NCI-H2227 (cell line): ENCODE measurements around the gene SCAF4.
"Not testable (repeated sequence)": the region's sequence is repeated elsewhere in the genome, so short reads cannot be mapped to it uniquely, and the experiment has no call there.

Experiments
- DNase-seq: peaks from one replicate; lab custom pipeline; 2025; ENCODE audit not compliant: unreplicated experiment; lab: John Stamatoyannopoulos, UW

SCAF4 gene

GRCh38 chr21:31731857-31732596 is at the start of gene SCAF4:
TSS of gene SCAF4 (minus strand) at chr21:31732118. CDS start at chr21:31731692, 426 bp downstream.
- DNase-seq, result peak; percentile 95

GRCh38 chr21:31780944-31781343 is 49.0 kb upstream of the SCAF4 start:
- peak; percentile 40 for DNase-seq

GRCh38 chr21:31778546-31778945 is 46.6 kb upstream of the SCAF4 start:
- DNase-seq, result no peak

- DNase-seq, result no peak
Measured at GRCh38 chr21:31777857-31778256, 45.9 kb upstream of the SCAF4 start.

GRCh38 chr21:31774031-31774430 is 42.1 kb upstream of the SCAF4 start:
- no peak for DNase-seq

GRCh38 chr21:31772674-31773555 is 41.0 kb upstream of the SCAF4 start:
- no peak for DNase-seq

GRCh38 chr21:31771685-31772084 is 39.8 kb upstream of the SCAF4 start:
- no peak for DNase-seq

- no peak for DNase-seq
Measured at GRCh38 chr21:31768710-31769109, 36.8 kb upstream of the SCAF4 start.

- no peak for DNase-seq
Measured at GRCh38 chr21:31766899-31767298, 35.0 kb upstream of the SCAF4 start.

- not testable (repeated sequence) for DNase-seq
Measured at GRCh38 chr21:31765850-31766249, 33.9 kb upstream of the SCAF4 start.

GRCh38 chr21:31760931-31761330 is 29.0 kb upstream of the SCAF4 start:
- DNase-seq, result no peak

- DNase-seq, result no peak
Measured at GRCh38 chr21:31756787-31757186, 24.9 kb upstream of the SCAF4 start.

- DNase-seq, result no peak
Measured at GRCh38 chr21:31755027-31755426, 23.1 kb upstream of the SCAF4 start.

- no peak for DNase-seq
Measured at GRCh38 chr21:31754708-31754960, 22.7 kb upstream of the SCAF4 start.

GRCh38 chr21:31753949-31754707 is 22.2 kb upstream of the SCAF4 start:
- DNase-seq, result no peak

- DNase-seq, result no peak
Measured at GRCh38 chr21:31752967-31753366, 21.0 kb upstream of the SCAF4 start.

GRCh38 chr21:31752352-31752751 is 20.4 kb upstream of the SCAF4 start:
- DNase-seq, result no peak

- no peak for DNase-seq
Measured at GRCh38 chr21:31750843-31751242, 18.9 kb upstream of the SCAF4 start.

GRCh38 chr21:31744182-31744800 is 12.4 kb upstream of the SCAF4 start:
- no peak for DNase-seq

GRCh38 chr21:31743712-31744111 is 11.8 kb upstream of the SCAF4 start:
- DNase-seq, result no peak

- DNase-seq, result no peak
Measured at GRCh38 chr21:31741116-31741515, 9.2 kb upstream of the SCAF4 start.
